ENCODE data around the gene HSPG2. TPM values are rescaled to one million over a fixed set of nuclear protein-coding genes. Genes with fewer than 3 reads are reported as not detected.

The HSPG2 gene
- total and polyA plus RNA-seq, 2 of the 13 experiments (the other 11 are each of a cell fraction or from before 2014, with no cell fraction given) = 9.1 to 13.1 TPM

DNA sequence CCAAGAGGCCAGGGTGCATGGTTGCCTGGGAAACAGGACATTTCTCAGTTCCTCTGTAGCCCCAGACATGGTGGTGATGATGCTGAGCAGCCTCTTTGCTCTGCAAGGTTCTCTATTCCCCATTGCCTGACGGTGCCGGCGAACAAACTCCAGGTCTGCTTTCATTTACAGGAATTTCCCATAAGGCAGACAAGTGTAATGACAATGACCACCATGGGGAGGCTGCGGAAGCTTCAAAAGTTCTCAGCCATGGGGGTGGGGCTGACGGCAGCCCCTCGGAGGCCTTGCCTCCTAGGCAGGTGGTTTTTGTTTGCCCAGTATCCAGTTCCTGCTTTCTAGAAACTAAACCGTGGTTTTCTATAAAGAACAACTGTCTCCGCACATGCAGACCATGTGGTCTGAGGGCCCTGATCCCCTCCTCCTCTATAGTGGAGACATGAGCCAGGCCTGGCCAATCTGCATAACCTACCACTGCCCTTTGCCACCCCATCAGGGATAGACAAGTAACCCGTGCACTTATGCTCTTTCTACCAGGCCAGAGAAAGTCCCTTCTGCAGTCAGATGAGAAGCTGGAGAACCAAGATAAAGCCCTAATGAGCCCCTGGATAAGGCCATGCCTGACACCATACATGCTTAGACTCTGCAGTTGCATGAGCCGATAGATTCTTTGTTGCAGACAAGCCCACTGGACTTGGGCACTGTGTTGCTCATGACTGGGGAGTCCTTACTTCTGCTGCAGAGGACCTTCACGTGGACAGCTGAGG, 71.0 kb downstream of the HSPG2 start (continued):
- TF ChIP-seq, protein P1, sequence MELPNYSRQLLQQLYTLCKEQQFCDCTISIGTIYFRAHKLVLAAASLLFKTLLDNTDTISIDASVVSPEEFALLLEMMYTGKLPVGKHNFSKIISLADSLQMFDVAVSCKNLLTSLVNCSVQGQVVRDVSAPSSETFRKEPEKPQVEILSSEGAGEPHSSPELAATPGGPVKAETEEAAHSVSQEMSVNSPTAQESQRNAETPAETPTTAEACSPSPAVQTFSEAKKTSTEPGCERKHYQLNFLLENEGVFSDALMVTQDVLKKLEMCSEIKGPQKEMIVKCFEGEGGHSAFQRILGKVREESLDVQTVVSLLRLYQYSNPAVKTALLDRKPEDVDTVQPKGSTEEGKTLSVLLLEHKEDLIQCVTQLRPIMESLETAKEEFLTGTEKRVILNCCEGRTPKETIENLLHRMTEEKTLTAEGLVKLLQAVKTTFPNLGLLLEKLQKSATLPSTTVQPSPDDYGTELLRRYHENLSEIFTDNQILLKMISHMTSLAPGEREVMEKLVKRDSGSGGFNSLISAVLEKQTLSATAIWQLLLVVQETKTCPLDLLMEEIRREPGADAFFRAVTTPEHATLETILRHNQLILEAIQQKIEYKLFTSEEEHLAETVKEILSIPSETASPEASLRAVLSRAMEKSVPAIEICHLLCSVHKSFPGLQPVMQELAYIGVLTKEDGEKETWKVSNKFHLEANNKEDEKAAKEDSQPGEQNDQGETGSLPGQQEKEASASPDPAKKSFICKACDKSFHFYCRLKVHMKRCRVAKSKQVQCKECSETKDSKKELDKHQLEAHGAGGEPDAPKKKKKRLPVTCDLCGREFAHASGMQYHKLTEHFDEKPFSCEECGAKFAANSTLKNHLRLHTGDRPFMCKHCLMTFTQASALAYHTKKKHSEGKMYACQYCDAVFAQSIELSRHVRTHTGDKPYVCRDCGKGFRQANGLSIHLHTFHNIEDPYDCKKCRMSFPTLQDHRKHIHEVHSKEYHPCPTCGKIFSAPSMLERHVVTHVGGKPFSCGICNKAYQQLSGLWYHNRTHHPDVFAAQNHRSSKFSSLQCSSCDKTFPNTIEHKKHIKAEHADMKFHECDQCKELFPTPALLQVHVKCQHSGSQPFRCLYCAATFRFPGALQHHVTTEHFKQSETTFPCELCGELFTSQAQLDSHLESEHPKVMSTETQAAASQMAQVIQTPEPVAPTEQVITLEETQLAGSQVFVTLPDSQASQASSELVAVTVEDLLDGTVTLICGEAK (IDR thresholded peaks at IDR 0.05) = no peak
- TF ChIP-seq, protein P1 (CRISPR knock-in tag; IDR thresholded peaks at IDR 0.05) = no peak
- TF ChIP-seq STAG1 (CRISPR knock-in tag; IDR thresholded peaks at IDR 0.05) (peak; percentile 15; the same call in 1 of the 2 replicates), ZEB1 (IDR thresholded peaks at IDR 0.05; ENCODE audit: insufficient replicate concordance, low read depth) (no peak), CEBPG (CRISPR knock-in tag; IDR thresholded peaks at IDR 0.05) (no peak), ZNF567 (CRISPR knock-in tag; IDR thresholded peaks at IDR 0.05; ENCODE audit: borderline replicate concordance) (no peak), KLF12 (CRISPR knock-in tag; IDR thresholded peaks at IDR 0.05; ENCODE audit: borderline replicate concordance) (no peak), RAD21 (CRISPR knock-in tag; IDR thresholded peaks at IDR 0.05) (no peak), ZNF33B (CRISPR knock-in tag; IDR thresholded peaks at IDR 0.05) (no peak), ZNF674 (CRISPR knock-in tag; IDR thresholded peaks at IDR 0.05; ENCODE audit: low read depth) (no peak), ZNF30 (CRISPR knock-in tag; IDR thresholded peaks at IDR 0.05) (no peak), MAFF (IDR thresholded peaks at IDR 0.05; ENCODE audit: low read depth, low read length) (no peak), BCL6 (CRISPR knock-in tag; IDR thresholded peaks at IDR 0.05) (peak; percentile 76), ZNF143 (CRISPR knock-in tag; IDR thresholded peaks at IDR 0.05) (no peak)
- TF ChIP-seq, protein P2, sequence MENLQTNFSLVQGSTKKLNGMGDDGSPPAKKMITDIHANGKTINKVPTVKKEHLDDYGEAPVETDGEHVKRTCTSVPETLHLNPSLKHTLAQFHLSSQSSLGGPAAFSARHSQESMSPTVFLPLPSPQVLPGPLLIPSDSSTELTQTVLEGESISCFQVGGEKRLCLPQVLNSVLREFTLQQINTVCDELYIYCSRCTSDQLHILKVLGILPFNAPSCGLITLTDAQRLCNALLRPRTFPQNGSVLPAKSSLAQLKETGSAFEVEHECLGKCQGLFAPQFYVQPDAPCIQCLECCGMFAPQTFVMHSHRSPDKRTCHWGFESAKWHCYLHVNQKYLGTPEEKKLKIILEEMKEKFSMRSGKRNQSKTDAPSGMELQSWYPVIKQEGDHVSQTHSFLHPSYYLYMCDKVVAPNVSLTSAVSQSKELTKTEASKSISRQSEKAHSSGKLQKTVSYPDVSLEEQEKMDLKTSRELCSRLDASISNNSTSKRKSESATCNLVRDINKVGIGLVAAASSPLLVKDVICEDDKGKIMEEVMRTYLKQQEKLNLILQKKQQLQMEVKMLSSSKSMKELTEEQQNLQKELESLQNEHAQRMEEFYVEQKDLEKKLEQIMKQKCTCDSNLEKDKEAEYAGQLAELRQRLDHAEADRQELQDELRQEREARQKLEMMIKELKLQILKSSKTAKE (CRISPR knock-in tag; IDR thresholded peaks at IDR 0.05; ENCODE audit: borderline replicate concordance) = no peak
